ENCODE data around the gene CDK7. TPM values are rescaled to one million over a fixed set of nuclear protein-coding genes. Genes with fewer than 3 reads are reported as not detected.

Gene CDK7
- polyA plus RNA-seq, 1 of the 3 experiments (the other 2 are of a cell fraction) = 44.2 TPM

- CTCF ChIA-PET = interaction anchor here (0.7 to 1.4 kb wide), 2 partner anchors 27 to 117 kb away, joined by 3 to 6 read pairs; partner anchors contain the start of gene CENPH
- H3K9me3 ChIP-seq = no peaks in the 10 kb centered on the region
- H3K36me3 ChIP-seq (replicated peaks in 1 of 2; ENCODE audit: control insufficient read depth in 1 of 2, insufficient read depth in 2 of 2, low read length in 1 of 2) = peaks cover 0 to 4% of the 10 kb centered on the region in 2 experiments
- H4K20me1 ChIP-seq (ENCODE audit: insufficient read depth) = no peaks in the 10 kb centered on the region
- peak overlapping the region; percentile 89 to 90 for H3K4me3 ChIP-seq (ENCODE audit: low read depth in 2 of 2, low read length in 1 of 2)
- TF ChIP-seq SIN3A (IDR thresholded peaks at IDR 0.05; ENCODE audit: borderline replicate concordance, low read depth, low read length) (no peak), TAF1 (IDR thresholded peaks at IDR 0.05; ENCODE audit: borderline replicate concordance, low read depth, low read length) (no peak), USF2 (IDR thresholded peaks at IDR 0.05; ENCODE audit: borderline replicate concordance, low read depth, low read length) (no peak)
- no peaks in the 10 kb centered on the region for H3K9me2 ChIP-seq
- H2AFZ ChIP-seq (ENCODE audit: low read depth) = peak overlapping the region; percentile 96
- 22% methylated on average over 6 of the region's 6 CpGs for WGBS (ENCODE audit: low lambda C conversion rate)
- H3K27ac ChIP-seq (ENCODE audit: low read depth in 2 of 2, low read length in 1 of 2) = peak overlapping the region; percentile 35 to 82; a peak in 3 of 4 replicates
- peaks cover 3 to 5% of the 10 kb centered on the region in 2 experiments; a peak in 3 of 4 replicates for H3K4me1 ChIP-seq (ENCODE audit: control insufficient read depth in 1 of 2, insufficient read depth in 2 of 2, low read depth in 1 of 2, low read length in 1 of 2)
- H3K79me2 ChIP-seq (ENCODE audit: insufficient read depth) = peaks cover 36% of the 10 kb centered on the region
- peaks cover 30% of the 10 kb centered on the region for H3F3A ChIP-seq (replicated peaks; ENCODE audit: insufficient read depth)
- H3K27me3 ChIP-seq (ENCODE audit: insufficient read depth) = no peaks in the 10 kb centered on the region
- H3K9ac ChIP-seq = peak overlapping the region; percentile 84; the same call in 1 of the 2 replicates
- DNase-seq = no peak
- POLR2A ChIA-PET = no interaction called here
- peak overlapping the region; percentile 80 for H3K4me2 ChIP-seq
These were observed 17.6 kb upstream of the CDK7 start for GRCh38 chr5:69217151-69217511.

- under 1% methylated on average over 38 of the region's 73 CpGs for WGBS (ENCODE audit: low lambda C conversion rate)
- H4K20me1 ChIP-seq (ENCODE audit: insufficient read depth) = no peaks in the 10 kb centered on the region
- H3K4me1 ChIP-seq (ENCODE audit: control insufficient read depth in 1 of 2, insufficient read depth in 2 of 2, low read depth in 1 of 2, low read length in 1 of 2) = peaks cover 3 to 5% of the 10 kb centered on the region in 2 experiments; a peak in 3 of 4 replicates
- H3K79me2 ChIP-seq (ENCODE audit: insufficient read depth) = peaks cover 43% of the 10 kb centered on the region
- peaks cover 0 to 4% of the 10 kb centered on the region in 2 experiments for H3K36me3 ChIP-seq (replicated peaks in 1 of 2; ENCODE audit: control insufficient read depth in 1 of 2, insufficient read depth in 2 of 2, low read length in 1 of 2)
- H3F3A ChIP-seq (replicated peaks; ENCODE audit: insufficient read depth) = peaks cover 30% of the 10 kb centered on the region
- CTCF ChIA-PET = interaction anchor here (0.7 to 1.4 kb wide), 2 partner anchors 28 to 117 kb away, joined by 3 to 6 read pairs; partner anchors contain the start of gene CENPH
- peak overlapping the region; percentile 82 to 90 for H3K27ac ChIP-seq (ENCODE audit: low read depth in 2 of 2, low read length in 1 of 2)
- H2AFZ ChIP-seq (ENCODE audit: low read depth) = peak overlapping the region; percentile 100
- peak; percentile 65 for TF ChIP-seq TAF1 (IDR thresholded peaks at IDR 0.05; ENCODE audit: borderline replicate concordance, low read depth, low read length)
- TF ChIP-seq MAX (IDR thresholded peaks at IDR 0.05; ENCODE audit: low read depth) = peak; percentile 65
- TF ChIP-seq POLR2AphosphoS5 (IDR thresholded peaks at IDR 0.05; ENCODE audit: low read depth, low read length) = peak; percentile 88
- TF ChIP-seq FOXM1 (IDR thresholded peaks at IDR 0.05; ENCODE audit: low read depth) = no peak
- TF ChIP-seq GATA2 (CRISPR knock-in tag; IDR thresholded peaks at IDR 0.05) = no peak
- peak; percentile 7 for TF ChIP-seq CHD2 (IDR thresholded peaks at IDR 0.05; ENCODE audit: low read length, partially characterized antibody)
- TF ChIP-seq FOXJ3 (CRISPR knock-in tag; IDR thresholded peaks at IDR 0.05) = no peak
- peak; percentile 68 for TF ChIP-seq GABPA (IDR thresholded peaks at IDR 0.05; ENCODE audit: low read depth)
- TF ChIP-seq ELF1 (IDR thresholded peaks at IDR 0.05) = peak; percentile 46
- peak; percentile 85 for TF ChIP-seq RFX5 (IDR thresholded peaks at IDR 0.05; ENCODE audit: low read length)
- TF ChIP-seq PBX3 (IDR thresholded peaks at IDR 0.05) = peak; percentile 54
- TF ChIP-seq SIN3A (IDR thresholded peaks at IDR 0.05; ENCODE audit: borderline replicate concordance, low read depth, low read length) = 0 out of 2 replicates have a peak, but pooled peaks have one; percentile 9
- TF ChIP-seq CTCF (IDR thresholded peaks at IDR 0.05) = peak; percentile 13; the same call in 1 of the 2 replicates
- TF ChIP-seq RAD21 (IDR thresholded peaks at IDR 0.05; ENCODE audit: low read length) = no peak
- TF ChIP-seq YY1 (IDR thresholded peaks at IDR 0.05; ENCODE audit: low read depth) = peak; percentile 89
- TF ChIP-seq RXRA (IDR thresholded peaks at IDR 0.05; ENCODE audit: borderline replicate concordance, low read depth) = peak; percentile 41; the same call in 1 of the 2 replicates
- peak; percentile 90 for TF ChIP-seq MXI1 (IDR thresholded peaks at IDR 0.05; ENCODE audit: low read depth, low read length)
- peak; percentile 98 for DNase-seq
- no peaks in the 10 kb centered on the region for H3K27me3 ChIP-seq (ENCODE audit: insufficient read depth)
- peak overlapping the region; percentile 80 for H3K4me2 ChIP-seq
- peak overlapping the region; percentile 89 to 90 for H3K4me3 ChIP-seq (ENCODE audit: low read depth in 2 of 2, low read length in 1 of 2)
- H3K9ac ChIP-seq = peak overlapping the region; percentile 84
- POLR2A ChIA-PET = interaction anchor here (0.6 kb wide), 1 partner anchor 58 kb away, joined by 6 read pairs; no protein-coding TSS in a partner anchor
- no peaks in the 10 kb centered on the region for H3K9me3 ChIP-seq
- H3K9me2 ChIP-seq = no peaks in the 10 kb centered on the region
These were observed 16.8 kb upstream of the CDK7 start for GRCh38 chr5:69217548-69218526.

Data from SK-N-SH (cell line).